ACHN (cell line): ENCODE data around the gene GPR132.
"Not testable (repeated sequence)": the region's sequence is repeated elsewhere in the genome, so short reads cannot be mapped to it uniquely, and the experiment has no call there.

Source experiments
- DNase-seq: peaks from one replicate; pipeline ENCODE4 v3.0.0-alpha.2; 2015
- in situ Hi-C: cut with HindIII; loops from 2 replicates; pipeline ENCODE4 v1.10.0; 2017; ENCODE audit warnings: low sequenced_read_pairs, low pct_ligation_motif_present, low pct_unique_long_range_greater_than_20kb

GPR132 gene

GRCh38 chr14:105092171-105093037 lies 27.2 kb upstream of the GPR132 start:
- DNase-seq: peak; percentile 38

GRCh38 chr14:105091517-105092170 lies 26.4 kb upstream of the GPR132 start:
- DNase-seq: peak; percentile 92

More at GRCh38 chr14:105092171-105093037, 27.2 kb upstream of the GPR132 start:
- in situ Hi-C loops: no loop called here

GRCh38 chr14:105091054-105091516 lies 25.9 kb upstream of the GPR132 start:
- no peak for DNase-seq
- in situ Hi-C loops: no loop called here

More at GRCh38 chr14:105091517-105092170, 26.4 kb upstream of the GPR132 start:
- in situ Hi-C loops: no loop called here

GRCh38 chr14:105090493-105091053 lies 25.3 kb upstream of the GPR132 start:
- peak; percentile 79 for DNase-seq
- in situ Hi-C loops: no loop called here

GRCh38 chr14:105089746-105090492 lies 24.7 kb upstream of the GPR132 start:
- in situ Hi-C loops: no loop called here
- no peak for DNase-seq

GRCh38 chr14:105088812-105089745 lies 23.8 kb upstream of the GPR132 start:
- in situ Hi-C loops: no loop called here
- DNase-seq: no peak

- peak; percentile 85 for DNase-seq
- in situ Hi-C loops: no loop called here
These were observed 23.0 kb upstream of the GPR132 start for GRCh38 chr14:105087963-105088811.

GRCh38 chr14:105087308-105087962 lies 22.2 kb upstream of the GPR132 start:
- peak; percentile 65 for DNase-seq
- in situ Hi-C loops: no loop called here

GRCh38 chr14:105086833-105087307 lies 21.6 kb upstream of the GPR132 start:
- in situ Hi-C loops: no loop called here
- DNase-seq: peak; percentile 79

GRCh38 chr14:105085766-105086165 lies 20.5 kb upstream of the GPR132 start:
- DNase-seq: no peak
- in situ Hi-C loops: no loop called here

- in situ Hi-C loops: no loop called here
- DNase-seq: no peak
These were observed 19.7 kb upstream of the GPR132 start for GRCh38 chr14:105084741-105085571.

- in situ Hi-C loops: no loop called here
- DNase-seq: no peak
These were observed 18.9 kb upstream of the GPR132 start for GRCh38 chr14:105083926-105084685.

- in situ Hi-C loops: no loop called here
- no peak for DNase-seq
These were observed 17.5 kb upstream of the GPR132 start for GRCh38 chr14:105082703-105083102.

GRCh38 chr14:105081473-105081872 lies 16.2 kb upstream of the GPR132 start:
- DNase-seq, in situ Hi-C loops: not testable (repeated sequence)

- DNase-seq: no peak
- in situ Hi-C loops: no loop called here
These were observed 14.9 kb upstream of the GPR132 start for GRCh38 chr14:105080161-105080560.
